Right lobe of liver (tissue), 6 donors: Measurements from ENCODE around the gene SMYD4. TPM values are rescaled to one million over a fixed set of nuclear protein-coding genes. Genes with fewer than 3 reads are reported as not detected.
"Not testable (repeated sequence)": the region's sequence is repeated elsewhere in the genome, so short reads cannot be mapped to it uniquely, and the experiment has no call there.

Experiments used
- ATAC-seq, 4 donors: fragments of 200-7000 bp; cut with Tn5 transposase; one replicate each; pipeline ENCODE4 v1.9.1; 2020; ENCODE audit warnings: mild to moderate bottlenecking in 4 of 4, moderate library complexity in 4 of 4
- DNase-seq, 3 donors: peaks; one replicate each; pipeline ENCODE4 v3.0.0-alpha.2; 2020
- H3K27ac ChIP-seq, 3 donors: fragments of 200-600 bp; one replicate each; pipeline ENCODE4 v1.8.0; 2022
- H3K27me3 ChIP-seq, 2 donors: fragments of 200-600 bp; one replicate each; pipeline ENCODE4 v1.8.0; 2022
- H3K36me3 ChIP-seq, 4 donors: fragments of 200-600 bp; sonication (generic) in 1 of 4; one replicate each; pipeline versions ENCODE4 v1.5.1 to v1.8.0; 2017 to 2022; ENCODE audit warnings: control low read depth in 1 of 4
- H3K4me1 ChIP-seq, 4 donors: fragments of 200-600 bp; sonication (generic) in 1 of 4; one replicate each; pipeline versions ENCODE4 v1.5.1 to v1.8.0; 2017 to 2022; ENCODE audit warnings: control low read depth in 1 of 4
- H3K4me3 ChIP-seq, 3 donors: fragments of 200-600 bp; one replicate each; pipeline ENCODE4 v1.8.0; 2022
- H3K9me3 ChIP-seq, 4 donors: fragments of 200-600 bp; sonication (generic) in 1 of 4; one replicate each; pipeline versions ENCODE4 v1.5.1 to v1.8.0; 2017 to 2022; ENCODE audit warnings: control low read depth in 1 of 4
- POLR2A ChIP-seq: fragments of 450-650 bp; IDR thresholded peaks from one replicate; pipeline ENCODE4 v1.6.1; 2017; ENCODE audit warnings: antibody characterized with exemption, mild to moderate bottlenecking
- WGBS: methylation state at CpG from one replicate; pipeline ENCODE4 v1.1.6; 2018; ENCODE audit warnings: low coverage, low lambda C conversion rate; ENCODE audit not compliant: insufficient coverage; ENCODE audit errors: missing lambda C conversion rate; 5-methylcytosine and 5-hydroxymethylcytosine counted together
- intact Hi-C, 2 donors: fragments of 100-400 bp; cut with DNase I; formaldehyde crosslinking; loops; one replicate each; pipeline versions ENCODE4 v1.11.2 to v1.14.1; 2022
- total RNA-seq, 6 experiments: library from RNA; depleted of rRNA in 2 of 6; stranded (reverse); fragments of >200 nt in 2 of 6; fragmentation: NEBNext Ultra II Directional in 3 of 6; extraction: Animal tissue kit (Norgen Biotek cat#: 25700) in 3 of 6; gene quantifications; one replicate each; pipeline versions ENCODE4 v1.1.0 to v1.2.4, GENCODE V29; 2016 to 2023
- TF ChIP-seq, protein P1 (sequence below), 4 donors: fragments of 200-600 bp in 3 of 4; fragments of 450-650 bp in 1 of 4; IDR thresholded peaks; one replicate each; pipeline versions ENCODE4 v1.5.1 to v1.8.0; 2016 to 2022; ENCODE audit warnings: antibody characterized with exemption in 4 of 4, mild to moderate bottlenecking in 2 of 4
- donor health status: DM: no; HTN: yes; CAD: no.
- donor health status: DM: no; HTN: no; CAD: no.
- donor health status: DM: no; HTN: no; CAD: no.
- donor health status: DM: no; HTN: yes; CAD: no.
- donor health status: DM: no; HTN: yes; CAD: no.

SMYD4 gene
- total RNA-seq, 6 experiments from 2014 or later: 4.6 to 6.7 (median 6.0) TPM

GRCh38 chr17:1769822-1770477 is 59.8 kb downstream of the SMYD4 start:
- ATAC-seq (no peak), DNase-seq (no peak)
- H3K4me3 ChIP-seq: no peak overlapping the region

GRCh38 chr17:1767358-1767757 is 62.3 kb downstream of the SMYD4 start:
- no peak for DNase-seq
- H3K27me3 ChIP-seq: no peaks in the 10 kb centered on the region
- H3K9me3 ChIP-seq: no peaks in the 10 kb centered on the region
- 75% methylated on average over 4 of the region's 12 CpGs for WGBS
- ATAC-seq: no peak
- TF ChIP-seq, protein P1, sequence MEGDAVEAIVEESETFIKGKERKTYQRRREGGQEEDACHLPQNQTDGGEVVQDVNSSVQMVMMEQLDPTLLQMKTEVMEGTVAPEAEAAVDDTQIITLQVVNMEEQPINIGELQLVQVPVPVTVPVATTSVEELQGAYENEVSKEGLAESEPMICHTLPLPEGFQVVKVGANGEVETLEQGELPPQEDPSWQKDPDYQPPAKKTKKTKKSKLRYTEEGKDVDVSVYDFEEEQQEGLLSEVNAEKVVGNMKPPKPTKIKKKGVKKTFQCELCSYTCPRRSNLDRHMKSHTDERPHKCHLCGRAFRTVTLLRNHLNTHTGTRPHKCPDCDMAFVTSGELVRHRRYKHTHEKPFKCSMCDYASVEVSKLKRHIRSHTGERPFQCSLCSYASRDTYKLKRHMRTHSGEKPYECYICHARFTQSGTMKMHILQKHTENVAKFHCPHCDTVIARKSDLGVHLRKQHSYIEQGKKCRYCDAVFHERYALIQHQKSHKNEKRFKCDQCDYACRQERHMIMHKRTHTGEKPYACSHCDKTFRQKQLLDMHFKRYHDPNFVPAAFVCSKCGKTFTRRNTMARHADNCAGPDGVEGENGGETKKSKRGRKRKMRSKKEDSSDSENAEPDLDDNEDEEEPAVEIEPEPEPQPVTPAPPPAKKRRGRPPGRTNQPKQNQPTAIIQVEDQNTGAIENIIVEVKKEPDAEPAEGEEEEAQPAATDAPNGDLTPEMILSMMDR (IDR thresholded peaks at IDR 0.05): no peak
- TF ChIP-seq POLR2A: no peak
- peaks cover 0 to 35% (median 15%) of the 10 kb centered on the region in 4 donors for H3K4me1 ChIP-seq
- no peak overlapping the region for H3K27ac ChIP-seq
- H3K4me3 ChIP-seq: no peak overlapping the region
- intact Hi-C loops: no loop called here
- H3K36me3 ChIP-seq: peaks cover 0 to 45% (median 20%) of the 10 kb centered on the region in 4 donors

More at GRCh38 chr17:1769822-1770477, 59.8 kb downstream of the SMYD4 start:
- Histone ChIP-seq H3K4me1 (peaks cover 0 to 23% (median 8%) of the 10 kb centered on the region in 4 donors), H3K27me3 (no peaks in the 10 kb centered on the region), H3K36me3 (peaks cover 0 to 71% (median 38%) of the 10 kb centered on the region in 4 donors), H3K9me3 (no peaks in the 10 kb centered on the region), H3K27ac (no peak overlapping the region)
- intact Hi-C loops: loop anchor here in 1 of 2 donors (5.0 to 10.0 kb wide), 2 partner anchors 43 to 105 kb away; no protein-coding TSS in a partner anchor
- no peak for TF ChIP-seq POLR2A
- TF ChIP-seq, protein P1 (IDR thresholded peaks at IDR 0.05): no peak
- WGBS: 62% methylated on average over 6 of the region's 21 CpGs

GRCh38 chr17:1766382-1767135 is 63.1 kb downstream of the SMYD4 start:
- no peak overlapping the region for H3K4me3 ChIP-seq
- TF ChIP-seq POLR2A: no peak
- TF ChIP-seq, protein P1 (IDR thresholded peaks at IDR 0.05): no peak
- peak in 1 of 4 donors; percentile 7 for ATAC-seq
- H3K27ac ChIP-seq: no peak overlapping the region
- H3K36me3 ChIP-seq: peaks cover 0 to 37% (median 15%) of the 10 kb centered on the region in 4 donors
- WGBS: 99% methylated on average over 9 of the region's 21 CpGs
- intact Hi-C loops: no loop called here
- peaks cover 0 to 38% (median 15%) of the 10 kb centered on the region in 4 donors for H3K4me1 ChIP-seq
- peak; percentile 60 to 79 (median 68) for DNase-seq
- no peaks in the 10 kb centered on the region for H3K9me3 ChIP-seq
- no peaks in the 10 kb centered on the region for H3K27me3 ChIP-seq

- TF ChIP-seq POLR2A: no peak
- TF ChIP-seq, protein P1 (IDR thresholded peaks at IDR 0.05): no peak
- Histone ChIP-seq H3K27ac (no peak overlapping the region), H3K27me3 (no peaks in the 10 kb centered on the region), H3K36me3 (peaks cover 0 to 27% (median 10%) of the 10 kb centered on the region in 4 donors), H3K4me3 (no peak overlapping the region), H3K9me3 (no peaks in the 10 kb centered on the region), H3K4me1 (peaks cover 0 to 43% (median 15%) of the 10 kb centered on the region in 4 donors)
- no peak for ATAC-seq
- intact Hi-C loops: no loop called here
- no peak for DNase-seq
- WGBS: 70% methylated on average over 3 of the region's 3 CpGs
Observed at GRCh38 chr17:1765576-1765975, 64.1 kb downstream of the SMYD4 start.

DNA sequence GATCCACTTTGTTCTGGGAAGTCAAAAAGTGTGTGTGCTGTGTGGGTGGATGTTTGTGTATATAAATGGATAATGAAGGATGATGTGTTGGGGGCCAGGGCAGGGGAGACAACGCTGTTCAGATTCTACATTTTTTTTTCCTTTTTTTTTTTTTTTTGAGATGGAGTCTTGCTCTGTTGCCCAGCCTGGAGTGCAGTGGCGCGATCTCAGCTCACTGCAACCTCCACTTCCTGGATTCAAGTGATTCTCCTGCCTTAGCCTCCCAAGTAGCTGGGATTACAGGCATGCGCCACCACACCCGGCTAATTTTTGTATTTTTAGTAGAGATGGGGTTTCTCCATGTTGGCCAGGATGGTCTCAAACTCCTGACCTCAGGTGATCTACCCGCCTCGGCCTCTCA is 65.0 kb downstream of the SMYD4 start:
- intact Hi-C loops: not testable (repeated sequence)

More for the DNA sequence above, 65.0 kb downstream of the SMYD4 start:
- H3K27me3 ChIP-seq, ATAC-seq, DNase-seq, H3K9me3 ChIP-seq: not testable (repeated sequence)
- H3K27ac ChIP-seq: peak overlapping the region; percentile 78 to 91 (median 88)
- WGBS: 77% methylated on average over 5 of the region's 7 CpGs
- peaks cover 0 to 43% (median 15%) of the 10 kb centered on the region in 4 donors for H3K4me1 ChIP-seq
- H3K36me3 ChIP-seq: peaks cover 0 to 20% (median 5%) of the 10 kb centered on the region in 4 donors
- H3K4me3 ChIP-seq: peak overlapping the region; percentile 54 to 82 (median 74)
